Fibroblast of skin of right biceps (primary cell): ENCODE results near the gene UBE3C.
"Not testable (repeated sequence)": the region's sequence is repeated elsewhere in the genome, so short reads cannot be mapped to it uniquely, and the experiment has no call there.

Source experiments
- DNase-seq: peaks from one replicate; pipeline ENCODE4 v3.0.0-alpha.2; 2013

Gene UBE3C

GRCh38 chr7:157138424-157139110, at the start of gene UBE3C:
TSS of gene UBE3C (plus strand) at chr7:157138926. CDS start at chr7:157139273, 347 bp downstream.
- DNase-seq, result peak; percentile 94

- DNase-seq, result no peak
These were observed 49.6 kb upstream of the UBE3C start for GRCh38 chr7:157089100-157089610.

GRCh38 chr7:157090485-157091165, 48.1 kb upstream of the UBE3C start:
- no peak for DNase-seq

GRCh38 chr7:157096286-157097055, 42.3 kb upstream of the UBE3C start:
- no peak for DNase-seq

- DNase-seq, result no peak
These were observed 41.7 kb upstream of the UBE3C start for GRCh38 chr7:157097056-157097329.

GRCh38 chr7:157097569-157097968, 41.2 kb upstream of the UBE3C start:
- DNase-seq, result no peak

- not testable (repeated sequence) for DNase-seq
These were observed 38.7 kb upstream of the UBE3C start for GRCh38 chr7:157100005-157100404.

GRCh38 chr7:157103641-157104040, 35.1 kb upstream of the UBE3C start:
- DNase-seq, result not testable (repeated sequence)

- no peak for DNase-seq
These were observed 27.4 kb upstream of the UBE3C start for GRCh38 chr7:157111311-157111710.

GRCh38 chr7:157112706-157113105, 26.0 kb upstream of the UBE3C start:
- no peak for DNase-seq

- DNase-seq, result no peak
These were observed 25.1 kb upstream of the UBE3C start for GRCh38 chr7:157113607-157114006.

GRCh38 chr7:157116762-157117161, 22.0 kb upstream of the UBE3C start:
- DNase-seq, result no peak

- no peak for DNase-seq
These were observed 20.9 kb upstream of the UBE3C start for GRCh38 chr7:157117796-157118195.

- no peak for DNase-seq
These were observed 18.5 kb upstream of the UBE3C start for GRCh38 chr7:157120181-157120580.

GRCh38 chr7:157121184-157121715, 17.5 kb upstream of the UBE3C start:
- no peak for DNase-seq

GRCh38 chr7:157122800-157123495, 15.8 kb upstream of the UBE3C start:
- no peak for DNase-seq

GRCh38 chr7:157124690-157125089, 14.0 kb upstream of the UBE3C start:
- DNase-seq, result no peak

- DNase-seq, result no peak
These were observed 13.1 kb upstream of the UBE3C start for GRCh38 chr7:157125376-157126223.

GRCh38 chr7:157126921-157127320, 11.8 kb upstream of the UBE3C start:
- no peak for DNase-seq

GRCh38 chr7:157129200-157129599, 9.5 kb upstream of the UBE3C start:
- no peak for DNase-seq

GRCh38 chr7:157129907-157130460, 8.7 kb upstream of the UBE3C start:
- no peak for DNase-seq

GRCh38 chr7:157130849-157131248, 7.9 kb upstream of the UBE3C start:
- DNase-seq, result not testable (repeated sequence)
